HepG2 (cell line): ENCODE measurements around the gene TXN. TPM values are rescaled to one million over a fixed set of nuclear protein-coding genes. Genes with fewer than 3 reads are reported as not detected.
A peak's percentile ranks its signal among the peaks of the same experiment; 100 is the strongest.

Source experiments
- ASH2L ChIP-seq: fragments of 300-600, 200-600 bp; sonication (generic); IDR thresholded peaks from 2 replicates; pipeline ENCODE4 v1.7.0; 2017; ENCODE audit warnings: low read depth, mild to moderate bottlenecking, moderate library complexity, mixed read lengths, low read length; ENCODE audit not compliant: insufficient read length
- ATAD3A ChIP-seq: sonication (generic); formaldehyde crosslinking; IDR thresholded peaks from 2 replicates; pipeline ENCODE4 v1.4.0; 2020; ENCODE audit warnings: missing genetic modification reagents
- DNMT3B ChIP-seq: conservative IDR thresholded peaks from 2 replicates; pipeline ENCODE4 v1.6.1; 2016; ENCODE audit warnings: missing biosample characterization, control low read depth
- DR1 ChIP-seq: sonication (generic); formaldehyde crosslinking; IDR thresholded peaks from 2 replicates; pipeline ENCODE4 v1.8.0; 2021; ENCODE audit warnings: mild to moderate bottlenecking, missing genetic modification reagents, inconsistent platforms
- FIP1L1 ChIP-seq: fragments of 200-400 bp; formaldehyde crosslinking; IDR thresholded peaks from 2 replicates; pipeline ENCODE4 v1.6.1; 2018; ENCODE audit warnings: low read depth, mild to moderate bottlenecking, low read length, moderate library complexity, borderline replicate concordance; ENCODE audit not compliant: insufficient read depth
- KLF6 ChIP-seq: IDR thresholded peaks from 2 replicates; pipeline ENCODE4 v1.8.0; 2016; ENCODE audit warnings: missing biosample characterization, missing genetic modification reagents
- MTF2 ChIP-seq: sonication (generic); formaldehyde crosslinking; IDR thresholded peaks from 2 replicates; pipeline ENCODE4 v1.5.0; 2020; ENCODE audit warnings: missing genetic modification reagents, borderline replicate concordance
- SETDB1 ChIP-seq: sonication (generic); formaldehyde crosslinking; IDR thresholded peaks from 2 replicates; pipeline ENCODE4 v1.5.1; 2020; ENCODE audit warnings: missing genetic modification reagents, mild to moderate bottlenecking, borderline replicate concordance
- SIX1 ChIP-seq: sonication (generic); formaldehyde crosslinking; IDR thresholded peaks from 2 replicates; pipeline ENCODE4 v1.4.0; 2020; ENCODE audit warnings: missing genetic modification reagents, borderline replicate concordance
- SRSF1 ChIP-seq: fragments of 200-400 bp; formaldehyde crosslinking; optimal IDR thresholded peaks from 2 replicates; pipeline ENCODE3; 2017; ENCODE audit warnings: mild to moderate bottlenecking, low read depth, low read length, moderate library complexity
- THAP11 ChIP-seq: IDR thresholded peaks from 2 replicates; pipeline ENCODE4 v1.6.1; 2016; ENCODE audit warnings: missing biosample characterization, missing genetic modification reagents
- THAP7 ChIP-seq: sonication (generic); formaldehyde crosslinking; IDR thresholded peaks from 2 replicates; pipeline ENCODE4 v1.8.1; 2023; ENCODE audit warnings: mild to moderate bottlenecking, missing genetic modification reagents
- ZNF280B ChIP-seq: sonication (generic); formaldehyde crosslinking; IDR thresholded peaks from 2 replicates; pipeline ENCODE4 v1.5.0; 2020; ENCODE audit warnings: missing genetic modification reagents, mild to moderate bottlenecking, borderline replicate concordance
- ZNF567 ChIP-seq: sonication (generic); formaldehyde crosslinking; IDR thresholded peaks from 2 replicates; pipeline ENCODE4 v1.8.1; 2023; ENCODE audit warnings: mild to moderate bottlenecking, missing genetic modification reagents, borderline replicate concordance
- ZNF570 ChIP-seq: sonication (generic); formaldehyde crosslinking; IDR thresholded peaks from 2 replicates; pipeline ENCODE4 v1.4.0; 2020; ENCODE audit warnings: mild to moderate bottlenecking, missing genetic modification reagents, borderline replicate concordance
- ZNF644 ChIP-seq: IDR thresholded peaks from 2 replicates; pipeline ENCODE4 v1.6.1; 2016; ENCODE audit warnings: low read depth
- ZSCAN25 ChIP-seq: sonication (generic); formaldehyde crosslinking; IDR thresholded peaks from 2 replicates; pipeline ENCODE4 v1.8.0; 2022; ENCODE audit warnings: mild to moderate bottlenecking, missing genetic modification reagents
- ZSCAN29 ChIP-seq: sonication (generic); formaldehyde crosslinking; conservative IDR thresholded peaks from 2 replicates; pipeline ENCODE4 v1.4.0; 2020; ENCODE audit warnings: mild to moderate bottlenecking, missing genetic modification reagents
- polyA plus RNA-seq, 8 experiments: library from polyadenylated mRNA; depleted of rRNA in 3 of 8; stranded (reverse) in 7 of 8; unstranded in 1 of 8; fragments of >200 nt; fragmentation: Illumina TruSeq in 4 of 8; extraction: Trizol in 4 of 8; gene quantifications; 2 replicates each; pipeline versions ENCODE4 v1.2.1 to v1.2.3, GENCODE V29; 2011 to 2016; ENCODE audit warnings: low read depth in 4 of 8, missing spikeins in 1 of 8, mixed read lengths in 1 of 8; ENCODE audit not compliant: insufficient read depth in 1 of 8
- total RNA-seq, 5 experiments: library from RNA; depleted of rRNA; stranded (reverse); fragments of >200 nt; fragmentation: Illumina TruSeq; extraction: Trizol; gene quantifications; 2 replicates each; pipeline ENCODE4 v1.2.3, GENCODE V29; 2016; ENCODE audit warnings: low read depth in 1 of 5
- TF ChIP-seq, protein P1 (sequence below): sonication (generic); formaldehyde crosslinking; IDR thresholded peaks from 2 replicates; pipeline ENCODE4 v1.8.0; 2022; ENCODE audit warnings: mild to moderate bottlenecking, missing genetic modification reagents, moderate library complexity

Gene TXN
- total and polyA plus RNA-seq, 2 of the 13 experiments (the other 11 are each of a cell fraction or from before 2014, with no cell fraction given) = 364 to 470 TPM

- TF ChIP-seq KLF6 (CRISPR knock-in tag) (no peak), ZSCAN25 (CRISPR knock-in tag) (no peak), SETDB1 (no peak), ATAD3A (CRISPR knock-in tag) (no peak), ZNF570 (CRISPR knock-in tag) (no peak), THAP11 (CRISPR knock-in tag) (0 out of 2 replicates have a peak, but pooled peaks have one; percentile 34), ZNF644 (CRISPR knock-in tag) (no peak; the same call in 1 of the 2 replicates), ZNF567 (no peak), FIP1L1 (no peak), ASH2L (peak; percentile 20), DR1 (CRISPR knock-in tag) (no peak), ZSCAN29 (CRISPR knock-in tag) (0 out of 2 replicates have a peak, but pooled peaks have one; percentile 49), DNMT3B (no peak), ZNF280B (CRISPR knock-in tag) (no peak), MTF2 (CRISPR knock-in tag) (no peak), THAP7 (CRISPR knock-in tag) (no peak), SIX1 (CRISPR knock-in tag) (no peak), SRSF1 (no peak)
- TF ChIP-seq, protein P1, sequence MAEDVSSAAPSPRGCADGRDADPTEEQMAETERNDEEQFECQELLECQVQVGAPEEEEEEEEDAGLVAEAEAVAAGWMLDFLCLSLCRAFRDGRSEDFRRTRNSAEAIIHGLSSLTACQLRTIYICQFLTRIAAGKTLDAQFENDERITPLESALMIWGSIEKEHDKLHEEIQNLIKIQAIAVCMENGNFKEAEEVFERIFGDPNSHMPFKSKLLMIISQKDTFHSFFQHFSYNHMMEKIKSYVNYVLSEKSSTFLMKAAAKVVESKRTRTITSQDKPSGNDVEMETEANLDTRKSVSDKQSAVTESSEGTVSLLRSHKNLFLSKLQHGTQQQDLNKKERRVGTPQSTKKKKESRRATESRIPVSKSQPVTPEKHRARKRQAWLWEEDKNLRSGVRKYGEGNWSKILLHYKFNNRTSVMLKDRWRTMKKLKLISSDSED = no peak
Observed at GRCh38 chr9:110197330-110198187, 58.7 kb downstream of the TXN start (continued).
